IPS-18c (cell line): ENCODE measurements around the gene ZNF471.

Experiments
- H3K4me3 ChIP-seq: 2 replicates; pipeline ENCODE4 v1.7.0; 2013; ENCODE audit warnings: low read depth, mild to moderate bottlenecking, low read length, moderate library complexity; ENCODE audit not compliant: insufficient read depth
- H3K9me3 ChIP-seq: one replicate; pipeline ENCODE4 v1.6.1; 2013; ENCODE audit warnings: mild to moderate bottlenecking, low read length, moderate library complexity; ENCODE audit not compliant: control insufficient read depth, insufficient read depth

Gene ZNF471

DNA sequence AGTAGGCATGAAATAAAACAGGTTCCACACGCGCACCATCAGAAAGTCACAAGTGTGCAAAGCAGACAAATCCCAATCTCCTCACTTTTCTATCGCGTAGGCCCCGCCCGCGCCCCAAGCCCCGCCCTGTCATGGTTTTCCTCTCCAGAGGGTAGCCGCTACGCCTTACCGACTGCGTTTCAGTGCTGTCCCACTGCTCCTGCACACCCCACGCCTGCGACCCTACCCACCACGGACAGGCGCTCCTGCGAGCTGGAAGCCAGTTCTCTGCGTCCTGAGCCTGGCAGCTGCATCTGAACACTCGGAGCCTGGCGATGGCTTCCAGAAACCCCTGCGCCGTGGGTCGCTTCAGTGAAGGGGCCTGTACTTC lies 59.2 kb downstream of the ZNF471 start:
- H3K9me3 ChIP-seq = peaks cover 18% of the 10 kb centered on the region

DNA sequence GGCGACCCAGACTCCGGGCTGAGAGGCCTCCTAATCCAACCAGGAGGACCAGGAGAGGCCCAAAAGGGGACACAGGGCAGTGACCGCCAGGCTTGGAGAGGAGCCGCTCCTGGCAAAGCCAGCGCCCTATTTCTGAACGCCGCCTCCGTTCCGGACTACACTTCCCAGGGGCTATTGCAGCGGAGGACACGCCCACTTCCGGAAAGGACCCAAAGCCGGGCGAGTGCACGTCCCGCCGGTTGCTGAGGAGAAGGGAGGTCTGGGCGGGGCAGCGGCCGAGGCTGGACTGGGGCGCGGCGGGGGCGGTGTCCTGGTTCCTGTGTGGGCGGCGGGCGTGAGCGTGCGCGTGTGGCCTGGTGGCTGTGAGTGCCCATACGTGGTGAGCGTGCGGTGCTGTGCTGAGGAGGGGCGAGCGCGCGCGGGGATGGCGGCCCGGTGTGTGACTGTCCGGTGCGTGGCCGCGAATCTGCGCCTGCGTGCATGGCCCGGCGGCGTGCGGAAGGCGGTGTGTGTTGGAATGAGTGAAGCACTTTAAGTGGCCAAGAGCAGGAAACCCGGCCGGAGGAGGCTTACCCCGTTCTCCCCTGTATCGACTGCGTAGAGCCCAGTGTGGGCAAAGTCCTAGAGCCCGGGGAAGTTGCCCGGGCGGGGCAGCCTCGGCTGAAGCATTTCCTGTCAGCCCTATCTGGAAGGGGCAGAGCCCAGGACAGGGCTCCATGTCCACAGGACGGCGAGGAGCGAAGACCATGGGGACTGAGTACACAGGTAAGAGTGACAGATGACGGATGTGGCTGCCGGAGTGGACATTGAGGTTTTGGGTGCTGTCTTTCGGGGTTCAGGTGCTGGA lies 59.8 kb downstream of the ZNF471 start, which contains the start of gene ZNF470:
TSS of gene ZNF470 (plus strand) at position 195 of the 847 bp plus-strand sequence. CDS start 2,844 bp downstream, outside the sequence.
- H3K4me3 ChIP-seq = peak within 1 kb of the TSS; percentile 95
- peaks cover 18% of the 10 kb centered on the region for H3K9me3 ChIP-seq

More for the DNA sequence above, 59.2 kb downstream of the ZNF471 start:
- H3K4me3 ChIP-seq = peak overlapping the region; percentile 95

DNA sequence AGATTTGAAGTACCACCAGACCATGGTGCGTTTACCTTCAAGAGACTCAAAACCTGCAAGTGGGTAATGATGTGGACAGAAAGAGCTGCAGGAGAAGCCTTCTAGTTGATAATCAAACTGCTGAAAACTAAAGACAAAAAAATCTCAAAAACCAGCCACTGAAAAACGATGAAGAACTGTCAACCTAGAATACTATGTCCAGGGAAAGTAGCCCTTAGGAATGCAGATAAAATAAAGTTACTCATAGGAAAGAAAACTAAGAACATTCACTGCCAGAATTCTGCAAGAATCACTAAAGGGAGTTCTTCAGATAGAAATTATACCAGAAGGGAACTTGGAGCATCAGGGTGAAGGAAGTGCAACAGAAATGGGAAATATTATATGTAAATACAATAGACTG lies 64.9 kb downstream of the ZNF471 start:
- Histone ChIP-seq H3K4me3 (no peak overlapping the region), H3K9me3 (peaks cover 11% of the 10 kb centered on the region)

DNA sequence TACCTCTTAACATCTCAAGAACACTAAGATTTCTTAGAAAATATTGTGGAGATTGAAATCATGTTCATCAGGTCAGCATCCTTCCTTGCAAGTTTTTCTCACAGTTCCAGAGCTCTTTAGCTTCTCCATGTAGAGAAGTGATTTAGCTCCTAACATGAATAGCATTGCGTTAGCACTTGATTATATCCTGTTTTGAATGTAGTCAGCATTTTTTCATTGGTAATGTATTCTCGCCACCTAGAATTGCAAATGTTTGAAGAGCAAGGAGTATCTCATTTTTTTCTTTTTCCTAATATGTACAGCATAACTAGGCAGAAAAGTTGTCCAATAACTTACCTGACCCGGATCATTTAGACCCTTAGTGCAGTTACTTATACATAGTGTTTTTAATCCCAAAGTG lies 66.3 kb downstream of the ZNF471 start:
- Histone ChIP-seq H3K9me3 (peaks cover 14% of the 10 kb centered on the region), H3K4me3 (no peak overlapping the region)

DNA sequence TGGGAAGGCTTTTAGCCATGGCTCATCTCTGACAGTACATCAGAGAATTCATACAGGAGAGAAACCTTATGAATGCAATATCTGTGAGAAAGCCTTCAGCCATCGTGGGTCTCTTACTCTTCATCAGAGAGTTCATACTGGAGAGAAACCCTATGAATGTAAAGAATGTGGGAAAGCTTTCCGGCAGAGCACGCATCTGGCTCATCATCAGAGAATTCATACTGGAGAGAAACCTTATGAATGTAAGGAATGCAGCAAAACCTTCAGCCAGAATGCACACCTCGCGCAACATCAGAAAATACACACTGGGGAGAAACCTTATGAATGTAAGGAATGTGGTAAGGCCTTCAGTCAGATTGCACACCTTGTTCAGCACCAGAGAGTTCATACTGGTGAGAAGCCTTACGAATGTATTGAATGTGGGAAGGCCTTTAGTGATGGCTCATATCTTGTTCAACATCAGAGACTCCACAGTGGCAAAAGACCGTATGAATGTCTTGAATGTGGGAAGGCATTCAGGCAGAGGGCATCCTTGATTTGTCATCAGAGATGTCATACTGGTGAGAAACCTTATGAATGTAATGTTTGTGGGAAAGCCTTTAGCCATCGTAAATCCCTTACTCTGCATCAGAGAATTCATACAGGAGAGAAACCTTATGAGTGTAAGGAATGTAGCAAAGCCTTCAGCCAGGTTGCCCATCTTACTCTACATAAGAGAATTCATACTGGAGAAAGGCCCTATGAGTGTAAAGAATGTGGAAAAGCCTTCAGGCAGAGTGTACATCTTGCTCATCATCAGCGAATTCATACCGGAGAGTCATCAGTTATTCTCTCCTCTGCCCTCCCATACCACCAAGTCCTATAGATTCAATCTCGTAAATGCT lies 70.3 kb downstream of the ZNF471 start:
- Histone ChIP-seq H3K4me3 (no peak overlapping the region), H3K9me3 (peaks cover 13% of the 10 kb centered on the region)
